ENCODE results near the gene GNG7.
"Not testable (repeated sequence)": the region's sequence is repeated elsewhere in the genome, so short reads cannot be mapped to it uniquely, and the experiment has no call there.

GNG7 gene

GRCh38 chr19:2617393-2618165 is 84.9 kb downstream of the GNG7 start:
- no peak for DNase-seq

- peak; percentile 74 for DNase-seq
Observed at GRCh38 chr19:2616741-2617392, 85.6 kb downstream of the GNG7 start.

DNA sequence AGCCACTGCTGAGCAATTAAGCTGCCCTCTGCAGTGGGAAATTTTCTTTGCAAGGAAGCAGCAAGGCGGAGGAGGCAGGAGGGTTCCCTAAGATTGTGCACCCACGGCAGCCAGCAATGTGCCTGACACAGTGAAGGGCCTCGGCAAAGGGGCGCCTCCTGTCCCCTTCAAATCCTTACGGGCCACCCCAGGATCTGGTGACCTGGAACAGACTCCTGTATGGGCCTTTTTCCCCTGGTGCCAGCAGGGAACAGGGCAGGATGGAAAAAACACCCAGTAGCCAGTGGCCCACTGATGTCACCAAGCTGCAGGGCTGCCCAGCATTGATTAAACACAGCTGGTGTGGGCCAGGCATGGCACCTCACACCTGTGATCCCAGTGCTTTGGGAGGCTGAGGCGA is 86.7 kb downstream of the GNG7 start:
- DNase-seq, result no peak

GRCh38 chr19:2613507-2614295 is 88.8 kb downstream of the GNG7 start:
- no peak for DNase-seq

DNA sequence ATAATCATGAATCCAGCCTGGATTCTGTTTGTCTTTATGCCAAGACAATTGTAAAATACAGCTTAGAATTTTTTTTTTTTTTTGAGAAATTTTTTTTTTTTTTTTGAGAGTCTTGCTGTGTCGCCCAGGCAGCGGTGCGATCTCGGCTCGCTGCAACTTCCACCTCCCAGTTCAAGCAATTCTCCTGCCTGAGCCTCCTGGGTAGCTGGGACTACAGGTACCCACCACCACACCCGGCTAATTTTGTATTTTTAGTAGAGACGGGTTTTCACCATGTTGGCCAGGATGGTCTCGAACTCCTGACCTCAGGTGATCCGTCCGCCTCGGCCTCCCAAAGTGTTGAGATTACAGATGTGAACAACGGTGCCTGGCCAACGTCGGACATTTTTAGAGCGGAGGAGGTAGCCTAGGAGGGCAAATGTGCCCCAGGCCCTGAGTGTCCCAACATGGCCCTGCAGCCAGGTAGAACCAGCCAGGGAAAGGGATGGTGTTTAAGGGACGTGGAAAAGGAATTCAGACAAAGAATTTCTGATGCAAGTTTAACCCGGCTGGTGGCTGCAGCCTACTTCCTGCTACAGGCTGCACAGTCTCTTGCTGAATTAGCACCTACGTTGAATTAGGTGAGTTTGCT is 89.8 kb downstream of the GNG7 start:
- DNase-seq, result no peak

- DNase-seq, result no peak
Observed at GRCh38 chr19:2611483-2612464, 90.7 kb downstream of the GNG7 start.

- DNase-seq, result peak; percentile 77
Observed at GRCh38 chr19:2610637-2611482, 91.6 kb downstream of the GNG7 start.

GRCh38 chr19:2609389-2610116 is 92.9 kb downstream of the GNG7 start:
- DNase-seq, result no peak

- DNase-seq, result not testable (repeated sequence)
Observed at GRCh38 chr19:2609034-2609388, 93.5 kb downstream of the GNG7 start.

DNA sequence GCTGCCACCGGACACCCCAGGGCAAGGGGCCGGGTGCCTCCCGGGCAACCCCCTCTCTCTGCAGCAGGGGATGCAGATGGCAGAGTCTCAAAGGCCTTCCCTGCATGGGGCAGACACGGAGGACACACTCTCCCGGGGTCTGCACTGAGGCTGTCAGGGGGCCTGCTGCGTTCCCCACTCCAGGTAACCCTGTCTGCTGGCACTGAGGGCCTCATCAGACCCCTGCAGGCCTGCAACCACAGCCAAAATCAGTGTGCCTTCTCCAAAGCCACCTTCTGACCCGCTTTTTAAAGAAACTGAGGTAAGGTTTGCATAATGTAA is 93.9 kb downstream of the GNG7 start:
- DNase-seq, result no peak

- no peak for DNase-seq
Observed at GRCh38 chr19:2607712-2608601, 94.5 kb downstream of the GNG7 start.

DNA sequence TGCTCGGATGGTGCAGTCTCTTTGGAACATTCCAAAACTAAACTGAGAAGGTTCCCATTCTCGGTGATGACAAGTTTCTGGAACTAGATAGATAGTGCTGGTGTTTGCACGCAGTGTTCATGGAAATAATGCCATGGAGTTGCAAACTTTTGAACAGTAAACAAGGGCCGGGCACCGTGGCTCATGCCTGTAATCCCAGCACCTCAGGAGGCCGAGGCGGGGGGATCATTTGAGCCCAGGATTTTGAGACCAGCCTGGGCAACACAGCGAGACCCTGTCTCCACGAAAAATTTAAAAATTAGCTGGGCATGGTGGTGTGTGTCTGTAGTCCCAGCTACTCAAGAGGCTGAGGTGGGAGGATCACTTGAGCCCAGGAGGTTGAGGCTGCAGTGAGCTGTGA is 95.7 kb downstream of the GNG7 start:
- not testable (repeated sequence) for DNase-seq

DNA sequence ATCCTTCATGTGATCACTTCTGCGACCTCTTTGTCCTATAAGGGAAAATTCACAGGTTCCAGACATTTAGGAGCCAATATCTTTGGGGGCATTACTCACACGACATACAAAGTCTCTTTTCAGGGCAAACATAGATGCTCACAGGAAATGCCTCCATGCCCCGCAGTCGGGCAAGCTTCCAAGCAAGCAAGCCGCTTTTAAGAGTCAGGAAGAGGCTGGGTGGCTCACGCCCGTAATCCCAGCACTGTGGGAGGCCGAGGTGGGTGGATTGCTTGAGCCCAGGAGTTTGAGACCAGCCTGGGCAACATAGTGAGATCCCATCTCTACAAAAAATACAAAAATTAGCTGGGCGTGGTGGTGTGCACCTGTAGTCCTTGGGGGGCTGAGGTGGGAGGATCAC is 96.6 kb downstream of the GNG7 start:
- DNase-seq, result not testable (repeated sequence)

GRCh38 chr19:2604747-2605329 is 97.7 kb downstream of the GNG7 start:
- no peak for DNase-seq

GRCh38 chr19:2603334-2603733 is 99.2 kb downstream of the GNG7 start:
- no peak for DNase-seq

- DNase-seq, result no peak
Observed at GRCh38 chr19:2602391-2603181, 99.9 kb downstream of the GNG7 start.

GRCh38 chr19:2600914-2601870 is 101.3 kb downstream of the GNG7 start:
- DNase-seq, result no peak
